Cardiac atrium fibroblast (primary cell): ENCODE measurements around the gene SELP. TPM values are rescaled to one million over a fixed set of nuclear protein-coding genes. Genes with fewer than 3 reads are reported as not detected.

Experiments used
- total RNA-seq: library from RNA; depleted of rRNA; stranded (reverse); fragments of >200 nt; gene quantifications from 2 replicates; pipeline ENCODE4 v1.2.3, GENCODE V29; 2015

SELP gene
- total RNA-seq: 0.54 TPM in 1 of 2 replicates, not detected in the other

GRCh38 chr1:169630006-169630405, at the start of gene SELP:
Gene SELP, minus strand, starts transcription at chr1:169630124. Its CDS starts 50 bp downstream, at chr1:169630074.

GRCh38 chr1:169586395-169587255, 43.3 kb downstream of the SELP start, which contains the start of gene F5:
Gene F5, minus strand, starts transcription at chr1:169586481. Its CDS starts 95 bp downstream, at chr1:169586386.

Other genes starting within 250 kb of the SELP start
- not detected in 2 replicates for gene CCDC181, start 202.7 kb downstream of the SELP start, total RNA-seq
- 13.1 and 13.7 TPM in 2 replicates for gene SLC19A2, start 144.2 kb downstream of the SELP start, total RNA-seq
- gene F5, start 43.6 kb downstream of the SELP start, total RNA-seq: not detected in 2 replicates
- gene SELL, start 81.5 kb upstream of the SELP start, total RNA-seq: under 0.01 and 0.81 TPM in 2 replicates
- not detected in 2 replicates for gene SELE, start 104.0 kb upstream of the SELP start, total RNA-seq
- 5.3 and 6.9 TPM in 2 replicates for gene METTL18, start 164.8 kb upstream of the SELP start, total RNA-seq